ENCODE measurements around the gene KIAA1549.

The KIAA1549 gene

GRCh38 chr7:138880881-138881578, 100.2 kb downstream of the KIAA1549 start:
- FAIRE-seq = no peak

GRCh38 chr7:138879356-138879755, 101.8 kb downstream of the KIAA1549 start:
- no peak for FAIRE-seq

DNA sequence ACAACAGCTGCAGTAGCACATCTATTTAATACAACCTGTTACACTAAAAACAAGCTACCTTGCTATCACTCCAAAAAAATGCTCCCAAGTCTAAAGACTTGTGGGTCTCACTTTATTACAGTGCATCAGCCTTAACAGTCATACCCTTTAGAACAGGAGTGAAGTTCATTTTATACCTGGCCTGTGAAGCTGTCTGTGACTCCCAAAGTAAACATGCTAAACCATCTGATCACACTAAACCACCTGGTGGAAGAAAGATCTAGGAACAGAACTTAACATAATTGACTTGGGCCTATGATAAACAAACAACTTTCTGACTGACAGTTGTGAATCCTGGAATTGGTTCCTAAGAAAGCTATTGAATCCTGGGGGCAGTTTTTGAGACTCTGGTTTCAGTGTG, 102.3 kb downstream of the KIAA1549 start:
- no peak for FAIRE-seq

- FAIRE-seq = no peak
These were observed 103.1 kb downstream of the KIAA1549 start for GRCh38 chr7:138878051-138878450.

DNA sequence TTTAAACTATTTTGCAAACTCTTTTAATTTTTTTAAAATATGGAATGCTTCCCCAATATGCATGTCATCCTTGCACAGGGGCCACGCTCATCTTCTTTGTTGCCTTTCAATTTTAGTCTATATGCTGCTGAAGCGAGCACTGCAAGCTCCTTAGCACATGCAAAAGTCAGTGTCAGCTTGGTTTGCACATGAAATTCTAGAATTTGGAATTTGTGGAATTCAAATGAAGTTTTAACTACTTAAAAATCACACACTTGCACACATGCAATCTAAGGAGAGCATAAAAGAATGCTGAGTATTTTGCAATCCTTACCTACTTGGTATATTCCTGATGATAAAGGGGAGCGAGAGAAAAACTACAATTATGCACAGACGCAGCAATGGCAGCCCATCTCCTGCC, 104.9 kb downstream of the KIAA1549 start:
- no peak for FAIRE-seq

DNA sequence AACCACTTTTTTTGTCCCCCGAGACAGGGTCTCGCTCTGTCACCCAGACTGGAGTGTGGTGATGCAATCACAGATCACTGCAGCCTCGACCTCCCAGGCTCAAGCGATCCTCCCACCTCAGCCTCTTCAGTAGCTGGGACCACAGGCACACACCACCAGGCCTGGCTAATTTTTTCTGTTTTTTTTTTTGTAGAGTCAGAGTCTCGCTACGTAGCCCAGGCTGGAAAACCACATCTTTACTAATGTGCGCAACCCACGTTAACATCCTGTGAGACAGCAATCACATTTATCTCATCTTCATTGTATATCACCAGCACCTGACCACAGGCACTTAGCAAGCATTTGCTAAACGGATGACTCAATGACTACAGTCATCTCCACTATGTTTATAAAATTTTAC, 105.4 kb downstream of the KIAA1549 start:
- FAIRE-seq = no peak

- FAIRE-seq = no peak
These were observed 107.8 kb downstream of the KIAA1549 start for GRCh38 chr7:138873220-138873892.

- FAIRE-seq = no peak
These were observed 108.6 kb downstream of the KIAA1549 start for GRCh38 chr7:138872576-138872975.

DNA sequence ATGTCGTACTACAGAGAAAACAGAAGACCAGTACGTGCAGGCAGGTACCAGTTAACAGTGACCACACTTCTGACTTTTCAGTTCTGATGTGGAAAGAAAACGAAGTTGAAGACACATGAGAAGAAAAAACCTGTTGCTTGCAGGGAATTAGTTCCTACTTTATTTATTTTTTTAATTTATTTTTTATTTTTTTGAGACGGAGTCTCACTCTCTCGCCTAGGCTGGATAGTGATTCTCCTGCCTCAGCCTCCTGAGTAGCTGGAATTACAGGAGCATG, 109.4 kb downstream of the KIAA1549 start:
- FAIRE-seq = no peak

- FAIRE-seq = no peak
These were observed 110.0 kb downstream of the KIAA1549 start for GRCh38 chr7:138871065-138871813.

- no peak for FAIRE-seq
These were observed 111.8 kb downstream of the KIAA1549 start for GRCh38 chr7:138869353-138869752.

DNA sequence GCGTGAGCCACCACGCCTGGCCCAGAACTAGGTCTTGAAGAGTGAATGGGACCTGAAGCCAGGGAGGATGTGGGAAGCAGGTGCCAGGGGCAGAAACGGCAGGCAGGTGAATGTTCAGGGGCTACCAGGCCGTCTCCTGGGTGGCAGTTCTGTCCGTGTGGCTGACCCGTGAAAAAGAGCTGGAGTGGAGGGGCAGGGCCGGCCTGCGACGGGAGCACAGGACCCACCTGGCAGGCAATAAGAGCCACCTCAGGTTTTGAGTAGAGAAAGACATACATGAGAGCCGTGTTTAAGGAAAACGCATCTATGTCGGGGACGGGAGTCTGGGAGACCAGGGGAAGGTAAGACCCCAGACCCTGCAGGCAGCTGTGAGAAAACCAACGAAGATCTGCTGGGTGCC, 112.5 kb downstream of the KIAA1549 start:
- no peak for FAIRE-seq

DNA sequence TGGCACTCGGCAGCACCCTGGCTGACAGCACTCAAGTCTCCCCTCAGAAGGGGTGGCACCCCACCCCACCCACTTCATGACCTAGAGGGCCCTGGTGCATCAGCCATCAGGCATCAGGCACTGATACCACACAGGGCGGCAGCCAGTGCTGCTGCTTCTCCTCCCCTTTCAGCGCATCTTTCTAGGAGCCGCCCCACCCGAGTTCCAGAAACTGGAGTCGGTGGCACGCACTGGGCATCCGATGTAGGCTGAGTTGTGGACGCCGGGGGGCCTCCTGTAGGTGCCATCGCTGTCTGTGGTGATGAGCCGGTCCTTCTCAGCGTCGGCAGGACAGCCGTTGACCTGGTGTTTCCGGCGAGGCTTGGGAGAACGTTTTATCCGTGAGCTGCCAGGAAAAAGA, 113.4 kb downstream of the KIAA1549 start:
- no peak for FAIRE-seq

GRCh38 chr7:138866353-138866752, 114.8 kb downstream of the KIAA1549 start:
- FAIRE-seq = no peak

DNA sequence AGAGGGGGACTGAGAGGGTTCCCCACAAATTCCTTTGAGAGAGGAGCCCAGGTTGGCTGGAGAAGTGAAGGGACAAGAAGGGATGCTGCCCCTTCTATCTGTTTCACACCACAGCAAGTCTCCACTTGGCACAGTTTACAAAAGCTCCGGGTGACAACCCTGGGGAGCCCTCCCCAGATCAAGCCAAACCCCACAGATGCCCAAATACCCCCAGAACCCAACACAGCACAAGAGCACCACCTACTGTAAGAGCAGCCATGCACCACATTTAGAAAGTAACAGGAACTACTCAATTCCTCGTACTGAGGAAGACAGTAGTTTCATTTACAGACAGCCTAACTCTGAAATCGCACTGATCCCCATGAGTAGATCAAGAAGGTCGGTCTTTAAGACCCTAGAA, 115.3 kb downstream of the KIAA1549 start:
- FAIRE-seq = no peak

DNA sequence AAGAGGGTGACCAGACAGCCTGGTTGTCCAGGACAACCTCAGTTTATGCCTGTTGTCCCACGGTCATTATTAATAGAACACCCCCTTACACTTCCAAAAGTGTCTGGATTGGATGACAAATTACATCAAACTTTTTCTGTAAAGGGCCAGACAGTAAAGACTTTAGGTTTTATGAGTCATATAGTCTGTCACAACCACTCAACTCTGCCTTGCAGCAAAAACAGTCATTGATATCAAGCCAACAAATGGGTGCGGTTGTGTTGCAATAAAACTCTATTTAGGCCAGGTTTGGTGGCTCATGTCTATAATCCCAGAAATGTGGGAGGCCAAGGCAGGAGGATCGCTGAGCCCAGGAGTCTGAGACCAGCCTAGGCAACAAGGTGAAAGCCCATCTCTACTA, 116.5 kb downstream of the KIAA1549 start:
- FAIRE-seq = no peak

- no peak for FAIRE-seq
These were observed 117.3 kb downstream of the KIAA1549 start for GRCh38 chr7:138863931-138864330.

- no peak for FAIRE-seq
These were observed 120.1 kb downstream of the KIAA1549 start for GRCh38 chr7:138861051-138861450.

DNA sequence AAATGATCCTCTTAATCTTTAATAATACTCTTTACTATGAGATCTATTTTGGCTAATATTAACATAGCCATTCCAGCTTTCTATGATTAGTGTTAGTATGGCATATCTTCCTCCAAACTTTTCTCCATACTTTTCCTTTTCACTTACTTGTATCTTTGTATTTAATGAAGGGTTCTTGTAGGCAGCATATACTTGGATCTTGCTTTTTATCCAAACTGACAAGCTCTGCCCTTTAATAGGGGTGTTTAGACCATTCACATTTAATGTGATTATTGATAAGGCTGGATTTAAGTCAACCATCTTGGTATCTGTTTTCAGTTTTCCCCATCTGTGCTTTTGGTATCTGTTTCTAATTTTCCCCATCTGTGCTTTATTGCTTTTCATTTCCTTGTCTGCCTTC, 123.5 kb downstream of the KIAA1549 start:
- no peak for FAIRE-seq

DNA sequence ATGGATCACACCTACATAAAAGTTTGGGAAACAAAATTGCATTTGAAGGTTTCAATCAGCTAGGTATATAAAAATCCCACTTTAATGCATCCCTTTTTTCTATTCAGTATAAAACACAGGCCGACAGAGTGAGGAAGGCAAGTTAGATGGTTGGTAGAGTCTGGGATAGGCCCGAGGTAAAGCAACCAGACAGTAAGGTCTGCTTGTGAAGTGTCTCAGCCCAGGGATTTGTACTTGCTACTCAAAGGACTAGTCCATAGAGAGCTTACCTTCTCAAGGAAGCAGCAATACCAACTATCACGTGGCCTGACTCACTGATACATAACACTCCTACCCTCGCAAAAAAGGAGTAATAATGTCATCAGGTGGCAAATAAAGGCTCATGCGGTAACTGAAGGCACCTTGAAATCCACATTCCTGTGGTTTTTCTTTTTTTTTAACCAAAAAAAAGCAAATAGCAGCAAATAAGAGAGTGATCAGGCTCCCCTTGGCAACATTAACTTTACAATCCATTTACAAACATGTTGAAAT, 127.0 kb downstream of the KIAA1549 start:
- no peak for FAIRE-seq

DNA sequence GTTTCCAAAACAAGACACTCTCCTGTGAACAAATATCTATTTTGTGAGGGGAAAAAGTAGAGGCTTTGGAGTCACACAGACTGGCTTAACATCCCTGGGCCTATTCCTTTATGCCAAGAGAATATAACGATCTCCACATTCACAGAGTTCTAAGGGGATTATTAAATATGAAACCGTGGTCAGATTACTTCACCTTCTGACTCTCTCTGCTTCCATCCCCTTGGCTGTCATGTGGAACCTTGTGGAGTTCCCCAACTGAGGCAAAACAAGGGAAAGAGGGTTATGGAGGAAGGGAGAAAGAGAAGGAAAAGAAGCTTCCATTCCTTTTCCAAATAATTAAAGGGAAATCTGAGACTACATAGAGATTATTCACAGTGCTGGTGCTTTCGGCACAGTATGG, 127.7 kb downstream of the KIAA1549 start:
- no peak for FAIRE-seq

GRCh38 chr7:138852469-138852868, 128.7 kb downstream of the KIAA1549 start:
- FAIRE-seq = no peak

DNA sequence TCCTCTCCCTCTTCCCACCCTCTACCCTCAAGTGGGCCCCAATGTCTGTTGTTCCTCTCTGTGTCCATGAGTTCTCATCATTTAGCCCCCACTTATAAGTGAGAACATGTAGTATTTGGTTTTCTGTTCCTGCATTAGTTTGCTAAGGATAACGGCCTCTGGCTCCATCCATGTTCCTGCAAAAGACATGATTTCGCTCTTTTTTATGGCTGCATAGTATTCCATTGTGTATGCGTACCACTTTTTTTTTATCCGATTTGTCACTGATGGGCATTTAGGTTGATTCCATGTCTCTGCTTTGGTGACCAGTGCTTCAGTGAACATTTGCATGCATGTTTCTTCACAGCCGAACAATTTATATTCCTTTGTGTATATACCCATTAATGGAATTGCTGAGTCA, 131.5 kb downstream of the KIAA1549 start:
- FAIRE-seq = no peak

All from G401.6 (cell line).